Activated CD4-positive, alpha-beta T cell treated with anti-CD3 and anti-CD28 coated beads, Interleukin-2, amount 50 U/mL, for 1 hour (primary cell): ENCODE data around the gene ATP8A2.

Source experiments
- DNase-seq: peaks from one replicate; pipeline ENCODE4 v3.0.0-alpha.2; 2020

ATP8A2 gene

DNA sequence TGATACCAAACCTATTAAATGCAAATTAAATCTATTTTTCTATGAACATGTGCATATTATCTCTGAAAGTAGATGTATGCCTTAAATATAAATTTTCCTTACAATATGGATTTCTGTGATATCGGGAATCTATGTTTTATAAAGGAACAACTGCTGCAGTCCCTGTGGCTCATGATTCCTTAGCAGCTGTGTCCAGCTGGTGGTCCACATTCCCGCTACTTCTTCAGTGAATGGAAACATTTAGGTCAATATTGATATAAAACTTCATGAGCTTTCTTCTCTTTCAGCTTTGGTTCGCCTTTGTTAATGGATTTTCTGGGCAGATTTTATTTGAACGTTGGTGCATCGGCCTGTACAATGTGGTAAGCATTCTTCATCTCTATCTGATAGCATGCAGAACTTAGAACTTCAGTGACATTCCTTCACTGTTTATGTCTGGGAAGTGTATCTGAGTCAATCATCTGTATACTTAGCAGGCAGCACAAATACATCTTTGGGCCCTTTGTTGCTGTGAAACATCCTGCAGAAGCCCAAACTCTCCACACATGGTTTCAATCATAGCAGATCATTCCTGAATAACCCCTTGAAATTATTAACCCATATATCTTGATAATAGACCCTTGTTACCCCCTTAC, 456.2 kb downstream of the ATP8A2 start:
- no peak for DNase-seq

DNA sequence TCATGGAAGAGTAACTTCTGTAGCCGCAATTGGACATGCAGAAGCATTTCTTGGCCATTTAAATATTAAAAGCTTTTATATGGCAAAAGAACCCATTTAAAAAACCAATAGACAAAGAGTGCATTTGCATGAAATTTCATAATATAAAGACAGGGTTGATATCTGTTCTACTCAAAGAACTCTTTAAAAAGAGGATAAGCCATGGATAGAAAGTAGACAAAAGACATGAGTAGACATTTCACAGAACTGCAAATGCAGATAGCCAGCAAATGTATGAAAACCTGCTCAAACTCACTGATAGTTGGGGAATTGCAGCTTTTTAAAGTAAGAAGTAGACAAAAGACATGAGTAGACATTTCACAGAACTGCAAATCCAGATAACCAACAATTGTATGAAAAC, 462.0 kb downstream of the ATP8A2 start:
- DNase-seq = no peak

DNA sequence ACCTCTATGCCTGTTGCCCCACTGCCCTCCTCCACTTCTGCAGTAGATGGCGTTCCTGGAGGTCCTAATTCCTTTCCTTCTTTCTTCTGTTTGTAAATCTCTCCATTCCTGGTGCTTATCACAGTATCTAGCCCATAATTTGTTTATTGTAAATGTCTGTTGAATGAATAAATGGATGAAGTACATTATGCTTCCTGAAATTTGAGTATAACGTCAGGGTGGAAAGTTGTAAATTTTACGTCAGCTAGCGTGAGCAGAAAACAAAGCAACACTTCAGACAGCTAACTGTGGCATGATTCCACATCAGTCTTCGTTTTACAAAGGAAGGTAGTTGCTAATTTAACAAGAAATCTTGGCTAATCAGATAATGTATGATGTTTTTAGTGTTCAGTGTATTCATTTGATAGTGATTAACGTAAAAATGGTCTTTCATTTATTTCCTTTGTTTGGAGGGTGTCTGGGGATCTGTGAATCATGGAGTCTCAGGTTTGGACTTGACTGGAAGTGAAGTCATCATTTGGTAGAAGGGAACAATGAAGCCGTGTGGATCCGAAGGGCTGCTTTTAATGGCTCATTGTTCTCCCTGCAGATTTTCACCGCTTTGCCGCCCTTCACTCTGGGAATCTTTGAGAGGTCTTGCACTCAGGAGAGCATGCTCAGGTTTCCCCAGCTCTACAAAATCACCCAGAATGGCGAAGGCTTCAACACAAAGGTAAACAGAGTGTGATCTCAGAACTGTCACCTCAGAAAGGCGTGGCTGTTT, 465.0 kb downstream of the ATP8A2 start:
- DNase-seq = no peak

DNA sequence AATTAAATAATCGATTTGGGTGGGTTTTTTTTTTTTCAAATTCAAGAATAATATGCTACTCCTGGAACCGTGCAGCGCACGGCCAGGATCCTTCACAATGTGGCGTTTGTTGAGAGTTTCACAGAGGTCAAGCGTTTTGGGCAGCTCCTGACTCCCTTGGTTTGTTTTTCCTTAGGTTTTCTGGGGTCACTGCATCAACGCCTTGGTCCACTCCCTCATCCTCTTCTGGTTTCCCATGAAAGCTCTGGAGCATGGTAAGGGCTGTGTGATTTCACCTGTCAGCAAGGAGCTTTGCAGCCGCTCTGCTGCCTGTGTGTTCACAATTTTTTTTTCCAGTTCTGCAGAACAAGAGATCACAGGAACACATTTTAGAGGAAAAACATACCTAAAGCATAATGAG, 467.6 kb downstream of the ATP8A2 start:
- DNase-seq = no peak

DNA sequence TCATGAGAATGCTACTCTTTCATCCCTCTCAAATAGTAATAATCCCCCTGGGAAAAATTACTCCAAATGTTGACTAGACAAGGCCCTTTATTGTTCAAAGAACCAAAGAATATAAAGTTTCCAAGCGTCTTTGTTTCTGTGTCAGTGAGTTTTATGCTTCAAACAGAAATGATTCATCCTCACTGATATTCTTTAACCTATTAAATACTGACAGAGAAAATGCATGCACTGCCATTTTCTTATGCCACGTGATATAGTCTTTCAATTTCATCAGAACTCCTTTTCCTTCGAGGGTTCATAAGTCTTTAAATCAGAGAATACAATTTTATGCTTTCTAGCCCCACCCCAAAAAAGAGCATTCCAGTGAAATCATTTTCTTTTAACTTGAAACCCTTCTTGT, 468.5 kb downstream of the ATP8A2 start:
- no peak for DNase-seq

GRCh38 chr13:25840931-25841330, 469.2 kb downstream of the ATP8A2 start:
- no peak for DNase-seq

- no peak for DNase-seq
These were observed 471.9 kb downstream of the ATP8A2 start for GRCh38 chr13:25843692-25844091.

- no peak for DNase-seq
These were observed 473.0 kb downstream of the ATP8A2 start for GRCh38 chr13:25844559-25845434.

GRCh38 chr13:25846222-25846984, 474.6 kb downstream of the ATP8A2 start:
- no peak for DNase-seq

- DNase-seq = no peak
These were observed 475.4 kb downstream of the ATP8A2 start for GRCh38 chr13:25847145-25847544.

GRCh38 chr13:25847635-25848626, 476.2 kb downstream of the ATP8A2 start:
- no peak for DNase-seq

DNA sequence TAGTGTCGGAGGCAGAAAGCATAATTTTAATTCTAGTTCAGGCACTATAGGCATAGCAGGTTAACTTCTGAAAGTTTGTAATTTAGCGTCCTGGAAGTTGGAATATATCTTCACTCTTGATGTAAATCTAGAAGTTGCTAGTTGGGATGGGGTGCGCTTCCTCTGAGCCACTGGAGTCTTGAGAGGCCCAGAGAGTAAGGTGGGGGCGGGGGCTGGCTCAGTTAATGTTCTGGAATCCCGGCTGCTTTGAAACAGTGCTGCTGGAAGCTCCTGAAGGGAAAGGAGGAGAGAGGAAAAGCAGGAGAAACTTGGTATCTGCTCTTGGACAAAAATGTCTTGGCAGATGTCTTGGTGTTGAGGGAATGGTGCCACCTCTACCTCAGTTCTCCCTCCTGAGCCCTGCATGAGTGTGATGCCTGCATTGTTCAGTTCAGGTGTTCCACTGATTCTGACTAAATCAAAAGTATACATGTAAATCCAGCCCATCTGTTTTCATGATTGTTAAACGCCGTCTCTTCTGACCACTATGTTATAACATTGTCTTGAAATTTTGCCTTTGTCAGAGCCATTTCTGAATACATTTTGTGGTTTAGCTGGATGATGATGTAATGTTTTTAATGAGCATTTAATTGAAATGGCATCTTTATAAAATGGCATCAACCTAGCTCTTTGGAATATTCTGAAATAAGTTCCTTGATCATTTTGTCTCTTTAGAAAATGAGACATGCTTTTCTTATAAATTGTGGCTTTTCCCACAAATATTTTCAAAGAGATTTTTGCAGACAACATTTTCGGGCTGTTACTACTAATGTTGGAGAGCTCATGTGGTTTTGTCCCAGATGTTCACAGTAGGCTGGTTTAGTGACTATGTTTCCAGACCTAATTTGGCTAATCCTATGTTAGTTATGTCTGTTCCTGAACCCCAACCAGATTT, 477.3 kb downstream of the ATP8A2 start:
- DNase-seq = no peak

DNA sequence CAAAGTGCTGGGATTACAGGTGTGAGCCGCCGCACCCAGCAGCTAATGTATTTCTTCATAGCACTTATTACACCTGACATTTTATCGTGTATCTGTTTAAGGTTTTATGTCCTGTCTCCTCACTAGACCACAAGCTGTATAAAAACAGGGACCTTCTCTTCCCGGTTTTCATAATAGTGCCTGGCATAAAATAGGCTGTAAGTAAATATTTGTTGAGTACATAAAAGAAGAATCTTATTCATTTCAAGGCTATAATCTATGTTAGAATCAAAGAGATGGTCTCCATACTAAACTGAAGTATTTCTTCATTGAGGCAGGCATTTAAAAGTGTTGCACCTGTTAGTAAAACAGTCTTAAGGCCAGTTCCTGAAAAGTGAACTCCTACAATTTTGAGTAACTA, 486.1 kb downstream of the ATP8A2 start:
- no peak for DNase-seq

- DNase-seq = no peak
These were observed 487.8 kb downstream of the ATP8A2 start for GRCh38 chr13:25859528-25859927.

GRCh38 chr13:25860265-25860664, 488.5 kb downstream of the ATP8A2 start:
- no peak for DNase-seq

DNA sequence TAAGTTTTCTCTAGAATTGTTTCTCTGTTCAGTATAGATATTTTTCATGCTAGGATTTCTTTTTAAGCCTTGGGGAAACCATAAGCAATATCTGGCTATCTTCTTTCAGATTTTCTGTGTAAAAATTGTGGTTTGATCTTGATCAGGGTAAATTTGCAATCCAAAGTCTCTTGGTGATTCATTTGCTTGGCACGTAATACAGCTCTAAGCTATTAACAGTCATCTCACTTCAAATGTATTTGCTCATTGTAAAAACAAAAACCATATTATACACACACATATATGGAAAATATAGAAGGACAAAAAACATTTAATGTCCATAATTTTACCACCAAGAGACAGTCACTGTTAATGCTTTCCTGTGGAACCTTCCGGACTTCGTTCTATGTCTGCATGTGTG, 489.1 kb downstream of the ATP8A2 start:
- no peak for DNase-seq

DNA sequence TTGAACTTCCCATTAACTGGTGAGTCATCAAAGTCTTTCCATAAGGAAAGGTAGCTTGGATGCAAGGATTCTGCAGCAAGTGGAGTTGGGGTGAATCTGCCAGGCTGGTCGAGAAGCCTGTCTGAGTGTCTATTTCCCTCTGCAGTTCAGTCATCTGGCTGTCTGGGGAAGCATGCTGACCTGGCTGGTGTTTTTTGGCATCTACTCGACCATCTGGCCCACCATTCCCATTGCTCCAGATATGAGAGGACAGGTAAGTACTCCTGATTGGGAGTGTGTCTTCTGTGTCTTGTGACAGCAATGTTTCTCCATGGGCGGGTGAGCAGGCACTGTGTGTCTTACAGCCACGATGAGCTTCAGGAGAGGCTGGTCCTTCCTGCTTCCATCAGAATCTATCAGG, 490.4 kb downstream of the ATP8A2 start:
- no peak for DNase-seq

GRCh38 chr13:25864116-25864515, 492.3 kb downstream of the ATP8A2 start:
- DNase-seq = no peak

DNA sequence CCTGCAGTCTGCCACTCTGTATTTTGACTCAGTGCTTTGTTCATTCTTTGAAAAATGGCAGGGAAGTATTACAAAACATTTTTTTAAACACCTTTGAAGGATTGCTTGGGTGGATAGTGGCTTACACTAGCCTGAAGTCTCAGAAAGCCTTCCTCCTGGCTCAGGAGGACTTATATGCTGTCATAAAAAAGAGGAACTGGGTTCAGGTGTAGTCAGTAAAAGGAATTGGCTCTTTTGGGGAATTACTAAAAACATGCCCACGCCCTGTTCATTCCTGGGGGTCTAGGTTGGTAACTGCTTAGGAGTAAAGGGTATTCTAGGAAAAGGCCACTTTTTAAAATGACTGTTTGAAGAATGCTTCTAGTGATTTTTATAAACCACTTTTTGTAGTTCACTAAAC, 493.2 kb downstream of the ATP8A2 start:
- DNase-seq = no peak

- DNase-seq = no peak
These were observed 493.6 kb downstream of the ATP8A2 start for GRCh38 chr13:25865391-25865790.

DNA sequence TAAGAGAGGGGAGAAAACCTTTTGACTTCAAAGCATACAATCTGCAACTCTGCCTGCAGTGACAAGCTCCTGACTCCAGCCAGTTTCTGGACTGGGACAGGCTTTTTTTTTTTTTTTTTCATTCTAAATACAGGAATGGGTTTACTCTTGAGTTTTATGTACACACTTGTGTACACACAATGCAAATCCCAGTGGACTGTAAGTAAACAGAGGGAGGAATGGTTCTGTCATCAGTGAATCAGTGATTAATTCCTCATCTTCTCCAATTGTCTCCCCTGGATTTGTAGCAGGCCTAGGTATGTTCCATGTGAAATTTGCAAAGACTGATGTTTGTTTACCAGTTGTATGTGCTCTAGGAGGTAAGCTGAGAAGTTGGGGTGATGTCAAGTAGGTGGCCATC, 495.3 kb downstream of the ATP8A2 start:
- no peak for DNase-seq
